Esophagus (tissue), 2 donors: ENCODE measurements around the gene GPR160. TPM values are rescaled to one million over a fixed set of nuclear protein-coding genes. Genes with fewer than 3 reads are reported as not detected.

Experiments used
- H3K27ac ChIP-seq, 2 donors: one replicate each; pipeline ENCODE4 v1.5.1; 2013; ENCODE audit warnings: low read depth in 2 of 2, mild to moderate bottlenecking in 2 of 2, inconsistent platforms in 1 of 2, low read length in 1 of 2, moderate library complexity in 1 of 2
- H3K27me3 ChIP-seq, 2 donors: one replicate each; pipeline ENCODE4 v1.6.1; 2013; ENCODE audit warnings: low read length in 2 of 2, control low read depth in 1 of 2, mild to moderate bottlenecking in 1 of 2; ENCODE audit not compliant: insufficient read depth in 2 of 2, control insufficient read depth in 1 of 2
- H3K36me3 ChIP-seq, 2 donors: one replicate each; pipeline ENCODE4 v1.6.1; 2013; ENCODE audit warnings: low read length in 1 of 2; ENCODE audit not compliant: control insufficient read depth in 2 of 2, insufficient read depth in 2 of 2
- H3K4me1 ChIP-seq, 2 donors: one replicate each; pipeline ENCODE4 v1.6.1; 2013; ENCODE audit warnings: low read length in 1 of 2; ENCODE audit not compliant: control insufficient read depth in 2 of 2, insufficient read depth in 2 of 2
- H3K4me3 ChIP-seq, 2 donors: one replicate each; pipeline ENCODE4 v1.5.1; 2013; ENCODE audit warnings: low read length in 2 of 2, mild to moderate bottlenecking in 2 of 2, low read depth in 1 of 2, moderate library complexity in 1 of 2
- H3K9me3 ChIP-seq, 2 donors: one replicate each; pipeline ENCODE4 v1.6.1; 2013; ENCODE audit warnings: mild to moderate bottlenecking in 2 of 2, low read depth in 1 of 2, low read length in 1 of 2, moderate library complexity in 1 of 2; ENCODE audit not compliant: control insufficient read depth in 2 of 2, insufficient read depth in 1 of 2
- WGBS, 2 donors: extraction: QIAGEN DNeasy Blood & Tissue Kit; methylation state at CpG; one replicate each; pipeline ENCODE4 v1.1.7; 2013; 5-methylcytosine and 5-hydroxymethylcytosine counted together
- polyA plus RNA-seq, 2 donors: library from polyadenylated mRNA; stranded (reverse); fragments of 200-250 nt; gene quantifications; one replicate each; pipeline ENCODE4 v1.2.3, GENCODE V29; 2013
- donor health status: healthy with polysubstance abuse.
- donor health status: Bipolar disorder and iron deficiency.

The GPR160 gene
- polyA plus RNA-seq, 2 donors: 0.69 to 2.1 TPM

GRCh38 chr3:170128259-170128976 lies 90.6 kb downstream of the GPR160 start:
- Histone ChIP-seq H3K36me3 (peaks cover 5 to 14% of the 10 kb centered on the region in 2 donors), H3K27ac (no peak overlapping the region)

GRCh38 chr3:170128977-170129431 lies 91.2 kb downstream of the GPR160 start:
- peaks cover 5 to 14% of the 10 kb centered on the region in 2 donors for H3K36me3 ChIP-seq
- H3K27me3 ChIP-seq: no peaks in the 10 kb centered on the region
- H3K27ac ChIP-seq: no peak overlapping the region
- peaks cover 0 to 2% of the 10 kb centered on the region in 2 donors for H3K9me3 ChIP-seq
- 81 to 96% methylated on average over 1 of the region's 1 CpG for WGBS, 2 donors
- no peak overlapping the region for H3K4me3 ChIP-seq
- no peaks in the 10 kb centered on the region for H3K4me1 ChIP-seq

More at GRCh38 chr3:170128259-170128976, 90.6 kb downstream of the GPR160 start:
- 76 to 84% methylated on average over 4 of the region's 4 CpGs for WGBS, 2 donors
- Histone ChIP-seq H3K4me1 (no peaks in the 10 kb centered on the region), H3K4me3 (no peak overlapping the region), H3K27me3 (no peaks in the 10 kb centered on the region), H3K9me3 (peaks cover 0 to 2% of the 10 kb centered on the region in 2 donors)

DNA sequence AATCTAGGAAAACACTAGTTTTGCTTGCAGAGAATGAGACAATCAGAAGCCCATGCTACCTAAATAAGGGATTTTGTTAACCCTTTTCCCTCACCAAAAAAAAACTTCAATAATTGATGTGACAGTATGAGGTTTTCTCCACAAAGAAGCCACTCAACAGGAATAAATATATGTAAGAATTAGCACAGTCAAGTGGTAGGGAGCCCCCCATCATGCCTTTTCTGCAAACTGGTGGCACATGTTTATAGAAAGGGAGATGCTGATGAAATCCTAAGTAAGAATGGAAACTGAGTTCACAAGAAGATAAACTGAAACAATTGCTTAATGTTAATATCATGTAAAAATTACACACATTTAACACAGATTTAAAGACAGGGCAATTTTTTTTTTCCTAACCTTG lies 92.7 kb downstream of the GPR160 start:
- H3K4me3 ChIP-seq: no peak overlapping the region
- H3K27me3 ChIP-seq: no peaks in the 10 kb centered on the region
- peaks cover 0 to 2% of the 10 kb centered on the region in 2 donors for H3K9me3 ChIP-seq
- no peak overlapping the region for H3K27ac ChIP-seq
- no peaks in the 10 kb centered on the region for H3K4me1 ChIP-seq
- H3K36me3 ChIP-seq: peaks cover 5 to 14% of the 10 kb centered on the region in 2 donors

- Histone ChIP-seq H3K36me3 (peaks cover 5 to 14% of the 10 kb centered on the region in 2 donors), H3K4me1 (no peaks in the 10 kb centered on the region), H3K9me3 (peaks cover 0 to 2% of the 10 kb centered on the region in 2 donors), H3K27me3 (no peaks in the 10 kb centered on the region), H3K4me3 (no peak overlapping the region), H3K27ac (no peak overlapping the region)
- WGBS, 2 donors: 85% methylated on average over 2 of the region's 2 CpGs
Observed at GRCh38 chr3:170132335-170132734, 94.5 kb downstream of the GPR160 start.

Other genes starting within 250 kb of the GPR160 start
- not detected for gene LRRIQ4, start 225.1 kb upstream of the GPR160 start, polyA plus RNA-seq
- gene LRRC34, start 225.1 kb upstream of the GPR160 start, polyA plus RNA-seq: under 1 TPM; 0.20 to 0.27 TPM
- gene LRRC31, start 168.1 kb upstream of the GPR160 start, polyA plus RNA-seq: not detected
- gene SAMD7, start 126.4 kb upstream of the GPR160 start, polyA plus RNA-seq: not detected
- 10 to 100 TPM; 17.0 to 23.5 TPM for gene SEC62, start 71.2 kb upstream of the GPR160 start, polyA plus RNA-seq
- gene PHC3, start 143.7 kb downstream of the GPR160 start, polyA plus RNA-seq: 1 to 10 TPM; 3.4 to 5.4 TPM
- gene PRKCI, start 184.4 kb downstream of the GPR160 start, polyA plus RNA-seq: 10 to 100 TPM; 12.9 to 15.1 TPM